ENCODE measurements around the gene SLF2.

DNA sequence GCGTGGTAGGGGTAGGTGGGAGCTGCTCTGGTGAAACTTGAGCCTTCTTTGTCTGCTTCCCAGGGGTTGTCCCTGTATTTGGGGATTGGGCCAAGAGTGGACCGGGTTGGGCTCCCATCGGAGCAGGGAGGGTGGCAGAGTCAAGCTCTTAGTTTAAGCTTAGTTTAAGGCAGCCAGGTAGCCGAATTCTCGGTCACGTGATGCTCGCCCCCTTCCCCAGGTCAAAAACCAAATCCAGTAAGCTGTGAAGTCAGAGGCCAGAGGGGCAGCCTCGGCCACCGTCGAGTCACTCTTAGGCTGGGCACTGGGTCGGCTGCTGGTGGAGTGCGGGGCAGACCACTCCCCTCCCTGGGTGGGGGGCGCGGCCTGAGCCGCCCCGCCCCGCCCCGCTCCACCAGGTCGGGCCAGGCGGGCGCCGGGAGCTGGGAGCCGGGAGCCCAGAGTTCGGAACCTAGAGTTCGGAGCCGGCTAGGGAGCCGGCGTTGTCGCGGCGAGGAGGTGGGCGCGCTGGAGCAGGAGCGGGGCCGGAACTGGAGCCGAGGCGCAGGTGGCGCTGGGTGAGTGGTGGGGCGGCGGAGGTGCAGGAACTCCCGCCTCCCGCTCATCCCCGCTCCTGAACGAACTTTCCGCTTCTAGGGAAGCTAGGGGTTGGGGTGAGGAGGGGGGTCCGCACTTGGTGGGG lies 84.1 kb downstream of the SLF2 start:
- TF ChIP-seq EZH2phosphoT487 (IDR thresholded peaks at IDR 0.05; ENCODE audit: low read length) (no peak), EZH2 (optimal IDR thresholded peaks at IDR 0.05; ENCODE audit: low read depth, low read length) (no peak)
- TF ChIP-seq, protein P1, sequence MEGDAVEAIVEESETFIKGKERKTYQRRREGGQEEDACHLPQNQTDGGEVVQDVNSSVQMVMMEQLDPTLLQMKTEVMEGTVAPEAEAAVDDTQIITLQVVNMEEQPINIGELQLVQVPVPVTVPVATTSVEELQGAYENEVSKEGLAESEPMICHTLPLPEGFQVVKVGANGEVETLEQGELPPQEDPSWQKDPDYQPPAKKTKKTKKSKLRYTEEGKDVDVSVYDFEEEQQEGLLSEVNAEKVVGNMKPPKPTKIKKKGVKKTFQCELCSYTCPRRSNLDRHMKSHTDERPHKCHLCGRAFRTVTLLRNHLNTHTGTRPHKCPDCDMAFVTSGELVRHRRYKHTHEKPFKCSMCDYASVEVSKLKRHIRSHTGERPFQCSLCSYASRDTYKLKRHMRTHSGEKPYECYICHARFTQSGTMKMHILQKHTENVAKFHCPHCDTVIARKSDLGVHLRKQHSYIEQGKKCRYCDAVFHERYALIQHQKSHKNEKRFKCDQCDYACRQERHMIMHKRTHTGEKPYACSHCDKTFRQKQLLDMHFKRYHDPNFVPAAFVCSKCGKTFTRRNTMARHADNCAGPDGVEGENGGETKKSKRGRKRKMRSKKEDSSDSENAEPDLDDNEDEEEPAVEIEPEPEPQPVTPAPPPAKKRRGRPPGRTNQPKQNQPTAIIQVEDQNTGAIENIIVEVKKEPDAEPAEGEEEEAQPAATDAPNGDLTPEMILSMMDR (IDR thresholded peaks at IDR 0.05; ENCODE audit: low read length): no peak
